Left lung (tissue), 10 donors: ENCODE measurements around the gene ADAM21. TPM values are rescaled to one million over a fixed set of nuclear protein-coding genes. Genes with fewer than 3 reads are reported as not detected.
"Not testable (repeated sequence)": the region's sequence is repeated elsewhere in the genome, so short reads cannot be mapped to it uniquely, and the experiment has no call there.

Experiments
- ATAC-seq: fragments of 200-7000 bp; cut with Tn5 transposase; one replicate; pipeline ENCODE4 v1.9.1; 2020; ENCODE audit warnings: moderate library complexity
- DNase-seq, 4 donors: peaks; one replicate each; pipeline ENCODE4 v3.0.0-alpha.2; 2013 to 2020
- H3K27ac ChIP-seq, 2 donors: fragments of 200-600 bp; sonication (generic) in 1 of 2; one replicate each; pipeline versions ENCODE4 v1.5.0 to v1.8.0; 2020 to 2021
- H3K27me3 ChIP-seq, 2 donors: fragments of 200-600 bp; sonication (generic) in 1 of 2; one replicate each; pipeline versions ENCODE4 v1.5.0 to v1.8.0; 2020 to 2021
- H3K36me3 ChIP-seq, 2 donors: fragments of 200-600 bp; sonication (generic) in 1 of 2; one replicate each; pipeline versions ENCODE4 v1.5.0 to v1.8.0; 2020 to 2021
- H3K4me1 ChIP-seq, 2 donors: fragments of 200-600 bp; one replicate each; pipeline ENCODE4 v1.8.0; 2021
- H3K4me3 ChIP-seq, 2 donors: fragments of 200-600 bp; sonication (generic) in 1 of 2; one replicate each; pipeline versions ENCODE4 v1.5.0 to v1.8.0; 2020 to 2021; ENCODE audit warnings: mild to moderate bottlenecking in 1 of 2
- H3K9me3 ChIP-seq, 2 donors: fragments of 200-600 bp; sonication (generic) in 1 of 2; one replicate each; pipeline versions ENCODE4 v1.5.0 to v1.8.0; 2020 to 2021
- CTCF ChIP-seq, 2 donors: fragments of 200-600 bp; sonication (generic) in 1 of 2; IDR thresholded peaks; one replicate each; pipeline versions ENCODE4 v1.5.0 to v1.8.0; 2021; ENCODE audit warnings: antibody characterized with exemption in 2 of 2
- intact Hi-C, 2 donors: fragments of 100-400 bp; cut with DNase I; formaldehyde crosslinking; loops; one replicate each; pipeline versions ENCODE4 v1.11.2 to v1.14.2; 2022
- polyA plus RNA-seq, 6 donors: library from polyadenylated mRNA; unstranded; fragments of 120-200 nt; gene quantifications; one replicate each; pipeline ENCODE4 v1.2.1, GENCODE V29; 2013; ENCODE audit not compliant: insufficient read length in 6 of 6
- total RNA-seq, 2 donors: library from RNA; stranded (reverse); fragmentation: NEBNext Ultra II Directional; extraction: Animal tissue kit (Norgen Biotek cat#: 25700); gene quantifications; one replicate each; pipeline ENCODE4 v1.2.1, GENCODE V29; 2021
- donor health status: DM: no; HTN: yes; CAD: no.
- donor health status: DM: no; HTN: no; CAD: no.

ADAM21 gene
- total and polyA plus RNA-seq, 8 donors, result 0.29 to 0.90 (median 0.56) TPM

- Histone ChIP-seq H3K4me1 (no peaks in the 10 kb centered on the region), H3K36me3 (no peaks in the 10 kb centered on the region), H3K4me3 (no peak overlapping the region), H3K9me3 (peaks cover 0 to 5% of the 10 kb centered on the region in 2 donors), H3K27ac (no peak overlapping the region), H3K27me3 (no peaks in the 10 kb centered on the region)
- no peak for TF ChIP-seq CTCF (IDR thresholded peaks at IDR 0.05)
- ATAC-seq, result no peak
- no peak for DNase-seq
- intact Hi-C loops, result no loop called here
Measured at GRCh38 chr14:70472253-70473159, 20.5 kb downstream of the ADAM21 start.

GRCh38 chr14:70473825-70474224 is 21.9 kb downstream of the ADAM21 start:
- H3K4me3 ChIP-seq, result no peak overlapping the region
- TF ChIP-seq CTCF (IDR thresholded peaks at IDR 0.05), result no peak
- no peaks in the 10 kb centered on the region for H3K4me1 ChIP-seq
- DNase-seq (no peak), ATAC-seq (no peak)
- no peaks in the 10 kb centered on the region for H3K27me3 ChIP-seq
- intact Hi-C loops, result no loop called here
- no peak overlapping the region for H3K27ac ChIP-seq
- peaks cover 0 to 5% of the 10 kb centered on the region in 2 donors for H3K9me3 ChIP-seq
- no peaks in the 10 kb centered on the region for H3K36me3 ChIP-seq

- H3K4me3 ChIP-seq, H3K9me3 ChIP-seq, H3K36me3 ChIP-seq, intact Hi-C loops, DNase-seq, H3K27me3 ChIP-seq, ATAC-seq, H3K4me1 ChIP-seq, H3K27ac ChIP-seq: not testable (repeated sequence)
Measured at GRCh38 chr14:70475459-70475858, 23.5 kb downstream of the ADAM21 start.

DNA sequence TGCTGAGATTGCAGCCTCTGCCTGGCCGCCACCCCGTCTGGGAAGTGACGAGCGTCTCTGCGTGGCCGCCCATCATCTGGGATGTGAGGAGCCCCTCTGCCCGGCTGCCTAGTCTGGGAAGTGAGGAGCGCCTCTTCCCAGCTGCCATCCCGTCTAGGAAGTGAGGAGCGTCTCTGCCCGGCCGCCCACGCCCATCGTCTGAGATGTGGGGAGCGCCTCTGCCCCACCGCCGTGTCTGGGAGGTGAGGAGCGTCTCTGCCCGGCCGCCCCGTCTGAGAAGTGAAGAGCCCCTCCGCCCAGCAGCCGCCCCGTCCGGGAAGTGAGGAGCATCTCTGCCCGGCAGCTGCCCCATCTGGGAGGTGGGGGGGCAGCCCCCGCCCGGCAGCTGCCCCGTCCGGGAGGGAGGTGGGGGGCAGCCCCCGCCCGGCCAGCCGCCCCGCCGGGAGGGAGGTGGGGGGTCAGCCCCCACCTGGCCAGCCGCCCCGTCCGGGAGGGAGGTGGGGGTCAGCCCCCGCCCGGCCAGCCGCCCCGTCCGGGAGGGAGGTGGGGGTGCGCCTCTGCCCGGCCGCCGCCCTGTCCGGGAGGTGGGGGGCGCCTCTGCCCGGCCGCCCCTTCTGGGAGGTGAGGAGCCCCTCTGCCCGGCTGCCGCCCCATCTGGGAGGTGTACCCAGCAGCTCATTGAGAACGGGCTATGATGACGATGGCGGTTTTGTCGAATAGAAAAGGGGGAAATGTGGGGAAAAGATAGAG is 25.6 kb downstream of the ADAM21 start:
- ATAC-seq, H3K9me3 ChIP-seq, H3K4me1 ChIP-seq, H3K4me3 ChIP-seq, H3K27me3 ChIP-seq, H3K36me3 ChIP-seq, H3K27ac ChIP-seq, intact Hi-C loops: not testable (repeated sequence)
- DNase-seq, result peak in 1 of 4 donors; percentile 71

GRCh38 chr14:70489579-70490200 is 37.7 kb downstream of the ADAM21 start:
- ATAC-seq (no peak), DNase-seq (no peak)
- Histone ChIP-seq H3K4me3 (no peak overlapping the region), H3K36me3 (peaks cover 0 to 20% of the 10 kb centered on the region in 2 donors), H3K27ac (no peak overlapping the region), H3K27me3 (no peaks in the 10 kb centered on the region), H3K9me3 (peaks cover 0 to 46% of the 10 kb centered on the region in 2 donors), H3K4me1 (no peaks in the 10 kb centered on the region)
- intact Hi-C loops, result no loop called here
- TF ChIP-seq CTCF (IDR thresholded peaks at IDR 0.05), result no peak

GRCh38 chr14:70498191-70498590 is 46.2 kb downstream of the ADAM21 start:
- intact Hi-C loops, result no loop called here
- Histone ChIP-seq H3K27me3 (no peaks in the 10 kb centered on the region), H3K4me3 (no peak overlapping the region), H3K4me1 (no peaks in the 10 kb centered on the region), H3K27ac (no peak overlapping the region), H3K36me3 (peaks cover 0 to 7% of the 10 kb centered on the region in 2 donors), H3K9me3 (peaks cover 0 to 24% of the 10 kb centered on the region in 2 donors)
- ATAC-seq, result no peak
- no peak for TF ChIP-seq CTCF (IDR thresholded peaks at IDR 0.05)
- DNase-seq, result no peak
